GM19372 (cell line): ENCODE data around the gene IFTAP.
"Not testable (repeated sequence)": the region's sequence is repeated elsewhere in the genome, so short reads cannot be mapped to it uniquely, and the experiment has no call there.

Source experiments
- ATAC-seq: cut with Tn5 transposase; IDR thresholded peaks from one replicate; pipeline ENCODE4 v1.9.1; 2021; ENCODE audit warnings: mild to moderate bottlenecking, low read depth, moderate library complexity; ENCODE audit not compliant: unreplicated experiment

Gene IFTAP

DNA sequence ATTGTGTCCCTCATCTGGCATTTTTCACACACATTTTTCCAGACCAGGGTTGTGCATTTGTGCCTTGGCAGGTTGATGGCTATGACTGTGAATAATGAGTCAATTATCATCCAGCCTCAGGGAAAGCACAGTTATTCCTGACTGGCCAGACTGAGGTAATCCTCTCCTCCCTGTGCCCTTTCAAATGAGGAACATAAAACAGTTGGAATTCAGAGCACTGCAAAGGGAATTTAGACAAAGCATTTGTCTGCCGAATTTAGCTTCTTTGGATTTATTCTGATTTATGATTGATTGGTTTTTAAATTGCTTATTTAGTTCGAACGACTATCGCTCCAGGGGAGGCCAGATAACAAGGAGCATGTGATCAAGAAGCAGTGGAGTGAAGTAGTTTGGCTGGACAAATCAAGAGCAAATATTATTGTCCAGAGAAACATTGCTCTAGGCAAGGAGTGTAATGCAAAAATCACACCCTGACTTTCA lies 34.5 kb downstream of the IFTAP start:
- no peak for ATAC-seq

GRCh38 chr11:36631774-36632173 lies 37.5 kb downstream of the IFTAP start:
- ATAC-seq, result no peak

GRCh38 chr11:36635066-36635862 lies 41.0 kb downstream of the IFTAP start:
- no peak for ATAC-seq

DNA sequence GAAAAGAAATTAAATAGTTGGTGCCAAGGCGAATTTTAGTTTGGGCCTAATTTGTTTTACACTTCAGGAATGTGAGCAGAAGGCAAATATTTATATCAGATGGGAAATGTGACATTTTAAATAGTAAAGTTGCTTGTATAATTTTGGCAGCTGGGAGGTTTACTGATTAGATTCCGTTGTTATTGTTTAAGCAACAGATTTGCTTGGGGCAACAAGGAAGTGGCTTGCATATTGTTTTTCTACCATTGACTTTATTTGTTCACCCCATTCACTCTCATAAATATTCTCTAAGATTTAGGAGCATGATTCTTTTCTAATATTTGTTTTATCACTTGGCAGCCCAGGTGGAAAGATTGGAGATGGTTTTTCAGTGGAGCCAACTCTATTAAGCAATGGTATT lies 44.3 kb downstream of the IFTAP start:
- no peak for ATAC-seq

- ATAC-seq, result no peak
These were observed 63.4 kb downstream of the IFTAP start for GRCh38 chr11:36657610-36658267.

DNA sequence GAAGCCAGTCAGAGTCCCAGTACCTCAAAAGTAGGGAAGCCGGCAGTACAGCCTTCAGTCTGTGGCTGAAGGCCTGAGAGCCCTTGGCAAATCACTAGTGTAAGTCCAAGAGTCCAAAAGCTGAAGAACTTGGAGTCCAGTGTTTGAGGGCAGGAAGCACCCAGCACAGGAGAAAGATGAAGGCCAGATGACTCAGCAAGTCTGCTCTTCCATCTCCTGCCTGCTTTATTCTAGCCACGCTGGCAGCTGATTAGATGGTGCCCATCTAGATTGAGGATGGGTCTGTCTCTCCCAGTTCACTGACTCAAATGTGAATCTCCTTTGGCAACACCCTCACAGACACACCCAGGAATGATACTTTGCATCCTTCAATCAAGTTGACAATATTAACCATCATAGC lies 67.1 kb downstream of the IFTAP start:
- not testable (repeated sequence) for ATAC-seq

DNA sequence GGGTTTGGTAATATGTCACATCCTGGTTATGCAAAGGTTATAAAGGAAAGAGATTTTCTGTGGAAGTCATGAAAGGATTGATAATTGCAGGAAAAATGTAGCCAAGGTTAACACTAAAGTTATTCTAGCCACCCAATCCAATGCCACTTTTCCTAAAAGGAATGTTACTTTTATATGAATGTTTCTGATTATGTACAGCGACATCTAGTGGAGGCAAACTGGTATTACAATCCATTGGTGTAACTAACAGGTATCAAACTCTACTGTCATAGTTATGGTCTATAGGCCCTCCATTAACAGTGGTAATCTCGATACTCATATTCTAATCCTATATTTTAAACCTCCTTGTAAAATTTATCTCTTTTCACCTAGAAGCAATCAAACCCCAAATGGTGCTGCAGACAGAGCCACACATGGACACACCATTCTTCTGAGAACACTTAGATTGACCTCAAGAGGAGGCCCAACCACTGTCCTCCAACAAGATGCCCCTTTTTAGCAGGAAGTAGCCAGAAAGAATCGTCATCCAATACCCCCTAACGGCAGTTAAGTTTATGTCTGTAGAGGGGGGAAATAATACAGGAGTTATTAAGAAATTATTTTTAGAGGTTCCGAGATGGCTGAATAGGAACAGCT lies 78.6 kb downstream of the IFTAP start:
- ATAC-seq, result no peak

DNA sequence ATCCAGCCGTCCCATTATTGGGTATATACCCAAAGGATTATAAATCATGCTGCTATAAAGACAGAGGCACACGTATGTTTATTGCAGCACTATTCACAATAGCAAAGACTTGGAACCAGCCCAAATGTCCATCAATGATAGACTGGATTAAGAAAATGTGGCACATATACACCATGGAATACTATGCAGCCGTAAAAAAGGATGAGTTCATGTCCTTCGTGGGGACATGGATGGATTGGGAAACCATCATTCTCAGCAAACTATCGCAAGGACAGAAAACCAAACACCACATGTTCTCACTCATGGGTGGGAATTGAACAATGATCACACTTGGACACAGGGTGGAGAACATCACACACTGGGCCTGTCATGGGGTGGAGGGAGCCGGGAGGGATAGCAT lies 85.2 kb downstream of the IFTAP start:
- not testable (repeated sequence) for ATAC-seq

GRCh38 chr11:36683818-36684217 lies 89.5 kb downstream of the IFTAP start:
- no peak for ATAC-seq

GRCh38 chr11:36684840-36685801 lies 90.8 kb downstream of the IFTAP start:
- ATAC-seq, result no peak

- no peak for ATAC-seq
These were observed 93.8 kb downstream of the IFTAP start for GRCh38 chr11:36688132-36688531.

DNA sequence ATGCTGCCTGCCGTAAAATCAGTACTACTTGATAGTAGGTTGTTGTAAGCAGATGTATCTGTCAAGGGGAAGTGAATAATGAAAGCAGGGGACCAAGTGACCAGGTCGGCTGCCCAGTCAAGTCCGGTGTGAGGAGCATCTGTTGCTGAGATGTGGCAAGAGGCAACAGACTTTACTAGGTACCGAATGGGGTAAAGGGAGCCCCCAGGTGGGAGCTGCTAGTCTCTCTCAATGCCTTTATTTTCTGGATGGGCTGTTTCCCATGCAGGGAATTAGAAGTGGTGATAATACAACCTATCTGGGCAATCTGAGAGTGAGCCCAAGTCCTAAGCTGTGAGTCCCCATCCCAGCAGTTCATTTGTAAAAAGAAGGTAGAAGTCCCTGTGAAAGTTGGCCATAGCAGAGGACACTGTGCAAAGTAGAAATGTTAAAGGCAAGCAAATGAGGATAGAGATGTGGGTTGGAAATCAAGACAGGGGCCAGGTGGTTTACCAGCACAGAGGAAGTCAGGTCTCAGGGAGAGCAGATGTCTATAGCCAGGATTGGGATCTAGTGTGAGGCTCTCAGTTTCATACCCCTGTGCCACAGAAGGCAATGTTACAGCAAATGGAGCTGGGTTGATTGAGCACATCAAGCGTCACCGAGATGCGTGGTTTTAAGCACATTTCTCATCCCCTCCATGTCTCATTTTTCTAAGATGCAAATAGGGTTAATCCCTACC lies 94.4 kb downstream of the IFTAP start:
- no peak for ATAC-seq

DNA sequence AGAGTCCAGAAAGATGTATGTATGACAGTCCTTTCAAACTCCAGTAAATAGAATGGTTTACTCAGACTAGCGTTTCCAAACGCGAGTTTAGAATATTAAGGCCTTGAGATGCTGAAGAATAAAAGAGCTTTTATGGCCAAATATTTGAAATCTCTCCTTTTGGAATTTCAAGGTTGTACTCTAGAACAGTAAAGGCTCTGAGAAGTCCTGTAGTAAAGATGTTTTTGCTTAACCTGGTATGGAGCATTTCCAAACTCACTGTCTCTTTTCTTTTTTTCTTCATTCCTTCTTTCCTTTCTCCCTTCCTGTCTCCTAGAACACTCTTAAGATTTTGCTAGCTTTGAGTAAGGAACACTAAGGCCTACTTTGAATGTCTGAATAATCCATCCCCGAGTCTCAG lies 95.1 kb downstream of the IFTAP start:
- no peak for ATAC-seq

DNA sequence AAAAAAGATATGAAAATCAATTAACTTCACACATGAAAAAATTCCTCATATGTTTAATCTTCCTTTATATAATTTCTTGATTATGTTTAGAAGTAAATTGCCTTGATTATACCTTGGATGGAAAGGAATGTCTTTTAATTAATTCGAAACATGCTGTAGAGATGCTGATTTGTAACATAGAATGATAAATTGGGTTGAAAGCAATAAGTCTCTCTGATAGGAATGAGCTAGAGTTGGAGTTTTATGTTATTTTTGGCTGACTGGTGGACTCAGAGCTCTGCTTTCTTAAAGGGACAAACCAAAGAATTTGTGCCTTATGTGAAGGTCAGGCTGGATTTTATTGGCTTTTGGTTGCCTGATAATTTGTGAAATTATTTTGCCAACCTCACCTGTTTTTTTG lies 98.4 kb downstream of the IFTAP start:
- ATAC-seq, result no peak

- ATAC-seq, result no peak
These were observed 99.0 kb downstream of the IFTAP start for GRCh38 chr11:36693139-36693843.

GRCh38 chr11:36695111-36695510 lies 100.8 kb downstream of the IFTAP start:
- ATAC-seq, result no peak

DNA sequence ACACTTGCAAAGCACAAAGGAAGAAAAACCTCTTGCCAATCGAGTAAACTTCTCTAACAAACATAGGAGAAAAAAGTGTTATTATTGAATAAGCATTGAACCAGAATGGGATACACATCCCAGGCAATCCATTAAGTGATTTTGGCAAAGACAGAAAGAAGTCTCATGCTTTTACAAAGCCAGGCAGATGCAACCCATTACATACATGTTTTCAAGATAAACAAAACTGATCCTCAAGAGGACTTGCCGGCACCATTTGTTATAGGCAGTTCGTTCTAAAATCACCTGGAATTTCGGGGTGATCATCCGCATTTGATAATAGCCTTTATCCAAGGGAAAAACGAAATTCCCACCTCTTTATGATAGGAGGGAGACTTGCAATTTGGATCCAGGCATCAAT lies 101.3 kb downstream of the IFTAP start:
- ATAC-seq, result no peak

DNA sequence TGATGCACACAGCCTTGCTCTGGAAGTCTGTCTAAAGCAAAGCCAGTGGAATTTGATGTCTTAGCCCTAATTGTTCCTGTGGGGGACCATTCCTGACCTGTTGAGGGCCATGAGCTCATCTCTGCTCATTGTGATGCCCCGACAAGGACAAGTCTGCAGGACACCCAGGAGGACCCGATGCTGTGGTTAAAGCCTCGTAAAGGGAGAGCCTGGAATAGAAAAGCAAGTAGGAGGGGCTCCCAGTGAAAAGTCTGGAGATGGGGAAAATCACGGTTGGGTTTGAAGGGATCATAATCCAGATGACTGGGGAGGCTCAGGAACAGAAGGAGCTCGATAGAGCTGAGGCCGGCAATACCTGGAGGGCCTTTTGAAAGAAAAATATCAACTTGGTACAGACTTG lies 102.2 kb downstream of the IFTAP start:
- no peak for ATAC-seq

DNA sequence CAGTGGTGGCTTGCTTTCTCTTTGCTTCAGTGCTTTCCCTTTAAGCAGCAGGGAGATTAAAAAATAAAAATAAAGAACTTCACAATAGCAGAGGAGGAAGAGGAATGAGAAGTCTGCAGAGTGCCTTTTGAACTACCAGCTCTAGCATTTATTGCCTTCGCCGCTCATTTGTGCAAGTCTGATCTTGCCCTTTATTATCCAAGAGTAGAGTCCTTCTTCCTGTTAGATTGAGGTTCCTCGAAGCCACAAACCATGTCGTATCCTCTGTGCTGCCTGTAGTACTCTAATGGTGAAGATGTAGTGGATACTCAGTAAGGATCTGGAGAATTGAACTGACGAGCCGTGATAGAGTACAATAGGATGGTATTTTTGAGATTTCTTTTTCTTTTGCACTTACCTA lies 105.0 kb downstream of the IFTAP start:
- no peak for ATAC-seq
